Activated CD4-positive, alpha-beta T cell treated with anti-CD3 and anti-CD28 coated beads, Interleukin-2, amount 10 ng/mL, durations not matched to agents 24 days and 14 days (primary cell): ENCODE data around the gene SURF2. TPM values are rescaled to one million over a fixed set of nuclear protein-coding genes. Genes with fewer than 3 reads are reported as not detected.
"Not testable (repeated sequence)": the region's sequence is repeated elsewhere in the genome, so short reads cannot be mapped to it uniquely, and the experiment has no call there.

Source experiments
- DNase-seq: peaks from one replicate; pipeline ENCODE4 v3.0.0; 2022
- H3K27ac Mint-ChIP-seq: one replicate; pipeline ENCODE4 v1.8.0; 2022; ENCODE audit warnings: mild to moderate bottlenecking, mixed read lengths
- H3K27me3 Mint-ChIP-seq: one replicate; pipeline ENCODE4 v1.8.0; 2022; ENCODE audit warnings: mixed read lengths
- H3K36me3 Mint-ChIP-seq: one replicate; pipeline ENCODE4 v1.8.0; 2022; ENCODE audit warnings: low read depth, mild to moderate bottlenecking, mixed read lengths
- H3K4me1 Mint-ChIP-seq: one replicate; pipeline ENCODE4 v1.8.0; 2021; ENCODE audit warnings: mixed read lengths
- H3K4me3 Mint-ChIP-seq: one replicate; pipeline ENCODE4 v1.8.0; 2022; ENCODE audit warnings: mild to moderate bottlenecking, moderate library complexity, mixed read lengths
- H3K9me3 Mint-ChIP-seq: one replicate; pipeline ENCODE4 v1.8.0; 2021; ENCODE audit warnings: mixed read lengths
- intact Hi-C: fragments of 100-400 bp; cut with micrococcal nuclease; formaldehyde crosslinking; loops from one replicate; pipeline ENCODE4 v1.15.1; 2023
- total RNA-seq: library from RNA; stranded (reverse); gene quantifications from 2 replicates; pipeline ENCODE4 v1.2.3, GENCODE V29; 2022

SURF2 gene
- 28.5 and 29.3 TPM in 2 replicates for total RNA-seq

DNA sequence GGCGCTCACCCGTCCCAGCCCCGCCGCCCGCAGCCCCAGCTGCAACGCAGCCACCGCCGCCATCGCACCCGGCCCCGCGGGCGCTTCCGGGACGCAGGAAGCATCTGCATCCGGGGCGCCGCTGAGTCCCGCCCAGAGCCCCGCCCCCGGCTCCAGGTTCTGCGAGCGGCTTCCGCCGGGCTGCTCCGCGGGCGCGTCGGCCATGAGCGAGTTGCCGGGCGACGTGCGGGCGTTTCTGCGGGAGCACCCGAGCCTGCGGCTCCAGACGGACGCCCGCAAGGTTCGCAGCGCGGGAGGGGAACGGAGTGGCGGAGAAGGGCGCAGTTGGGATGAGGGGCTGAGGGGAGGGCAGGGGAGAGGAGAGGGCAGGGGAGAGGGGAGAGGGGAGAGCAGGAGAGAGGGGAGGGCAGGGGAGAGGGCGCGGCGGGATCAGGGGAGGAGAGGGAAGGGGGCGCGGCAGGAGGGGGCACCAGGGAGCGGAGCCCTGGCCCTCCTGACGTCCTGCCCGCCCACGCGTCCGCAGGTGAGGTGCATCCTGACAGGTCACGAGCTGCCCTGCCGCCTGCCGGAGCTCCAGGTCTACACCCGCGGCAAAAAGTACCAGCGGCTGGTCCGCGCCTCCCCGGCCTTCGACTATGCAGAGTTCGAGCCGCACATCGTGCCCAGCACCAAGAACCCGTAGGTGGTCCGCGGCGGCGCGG, at the start of gene SURF2, which contains the start of gene SURF1:
Gene SURF2, plus strand, starts transcription at position 160 of the 701 bp plus-strand sequence. Its CDS starts 43 bp downstream, at position 203.
Gene SURF1, minus strand, starts transcription at position 97 of the 701 bp plus-strand sequence. Its CDS starts 34 bp downstream, at position 63.
- Mint-ChIP-seq H3K9me3 (no peaks in the 10 kb centered on the region), H3K27ac (peak within 1 kb of the TSS; percentile 84), H3K36me3 (peaks cover 48% of the 10 kb centered on the region), H3K4me1 (peaks cover 42% of the 10 kb centered on the region), H3K4me3 (peak within 1 kb of the TSS; percentile 92), H3K27me3 (no peaks in the 10 kb centered on the region)
- intact Hi-C loops: loop anchor here (1.0 to 10.0 kb wide), 4 partner anchors 8 to 332 kb away; partner anchors contain the start of genes MED22, REXO4 and RPL7A
- peak; percentile 97 for DNase-seq

DNA sequence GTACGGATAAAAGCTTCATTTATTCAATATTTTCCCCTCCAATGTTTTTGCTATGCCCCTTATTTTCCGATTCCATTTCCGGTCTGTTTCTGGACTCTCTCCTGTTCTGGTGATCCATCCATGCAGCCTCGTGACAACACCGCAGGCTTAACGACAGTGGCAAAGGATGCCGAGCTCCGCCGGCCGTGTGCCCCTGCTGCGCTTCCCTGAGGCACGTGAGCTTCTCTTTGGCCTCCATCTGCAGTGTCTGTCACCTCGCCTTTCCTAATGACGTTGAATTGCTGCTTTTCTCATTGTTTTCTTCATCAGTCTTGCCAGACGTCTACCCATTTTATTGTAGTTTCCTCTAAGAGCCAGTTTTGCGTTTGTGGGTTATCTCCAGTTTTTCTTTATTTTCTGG, 49.0 kb upstream of the SURF2 start:
- Mint-ChIP-seq H3K9me3 (no peaks in the 10 kb centered on the region), H3K27me3 (no peaks in the 10 kb centered on the region), H3K4me3 (no peak overlapping the region), H3K36me3 (no peaks in the 10 kb centered on the region), H3K27ac (no peak overlapping the region), H3K4me1 (no peaks in the 10 kb centered on the region)
- intact Hi-C loops: no loop called here
- DNase-seq: no peak

DNA sequence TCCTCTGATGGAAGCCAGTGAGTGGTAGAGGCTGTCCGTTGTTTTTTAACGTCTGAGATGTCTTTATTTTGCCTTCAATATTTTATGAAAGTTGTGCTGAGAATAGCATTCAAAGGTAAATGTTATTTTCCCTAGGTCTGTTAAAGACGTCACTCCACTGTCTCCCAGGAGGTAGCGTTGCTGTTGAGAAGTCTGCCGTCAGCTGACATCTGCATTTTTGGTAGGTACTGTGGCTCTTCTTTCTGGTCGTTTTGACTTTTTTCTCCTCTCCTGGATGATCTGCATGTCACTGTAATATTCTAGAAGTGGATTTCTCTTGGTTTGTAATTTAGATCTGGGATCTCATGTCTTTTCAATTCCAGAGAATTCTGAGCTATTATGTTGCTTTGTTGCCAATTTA, 46.7 kb upstream of the SURF2 start:
- Mint-ChIP-seq H3K4me3 (no peak overlapping the region), H3K36me3 (no peaks in the 10 kb centered on the region), H3K27me3 (no peaks in the 10 kb centered on the region), H3K4me1 (no peaks in the 10 kb centered on the region), H3K27ac (no peak overlapping the region), H3K9me3 (no peaks in the 10 kb centered on the region)
- no peak for DNase-seq
- intact Hi-C loops: no loop called here

DNA sequence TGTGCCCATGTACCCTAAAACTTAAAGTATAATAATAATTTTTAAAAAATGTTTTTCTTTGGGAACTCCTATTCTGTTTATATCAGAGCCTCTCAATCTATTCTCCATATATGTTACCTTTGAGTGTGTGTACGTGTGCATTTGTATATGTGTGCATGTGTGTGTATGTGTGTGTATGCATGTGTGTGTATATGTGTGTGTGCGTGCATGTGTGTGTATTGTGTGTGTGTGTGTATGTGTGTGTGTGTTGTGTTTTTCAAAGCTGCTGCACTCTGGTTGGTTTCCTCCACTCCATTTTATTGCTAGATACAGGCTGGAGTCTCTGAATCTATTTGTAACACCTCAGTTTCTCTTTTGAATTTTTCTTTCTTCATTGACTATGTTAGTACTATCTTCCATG, 40.4 kb upstream of the SURF2 start:
- no peak for DNase-seq
- H3K27me3 Mint-ChIP-seq: peaks cover 2% of the 10 kb centered on the region
- no peaks in the 10 kb centered on the region for H3K9me3 Mint-ChIP-seq
- H3K4me1 Mint-ChIP-seq: no peaks in the 10 kb centered on the region
- intact Hi-C loops: no loop called here
- H3K27ac Mint-ChIP-seq: no peak overlapping the region
- no peak overlapping the region for H3K4me3 Mint-ChIP-seq
- no peaks in the 10 kb centered on the region for H3K36me3 Mint-ChIP-seq

DNA sequence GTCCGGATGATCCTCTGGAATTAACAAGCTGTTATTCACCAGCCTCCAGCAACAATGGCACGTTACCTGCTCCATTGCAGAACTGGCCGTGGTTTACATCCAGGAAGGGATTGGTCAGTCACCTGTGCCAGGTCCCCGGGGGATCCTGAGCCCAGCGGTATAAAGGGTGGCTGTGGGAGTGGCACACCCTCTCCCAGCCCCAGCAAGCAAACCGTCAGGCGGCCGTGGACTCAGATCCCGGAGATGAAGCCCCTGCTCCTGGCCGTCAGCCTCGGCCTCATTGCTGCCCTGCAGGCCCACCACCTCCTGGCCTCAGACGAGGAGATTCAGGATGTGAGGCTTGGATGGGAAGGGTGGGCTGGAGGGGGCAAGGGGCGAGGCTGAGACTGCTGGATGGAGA, 38.8 kb upstream of the SURF2 start:
- H3K4me3 Mint-ChIP-seq, intact Hi-C loops, H3K4me1 Mint-ChIP-seq, H3K9me3 Mint-ChIP-seq, H3K27ac Mint-ChIP-seq, DNase-seq, H3K27me3 Mint-ChIP-seq, H3K36me3 Mint-ChIP-seq: not testable (repeated sequence)

DNA sequence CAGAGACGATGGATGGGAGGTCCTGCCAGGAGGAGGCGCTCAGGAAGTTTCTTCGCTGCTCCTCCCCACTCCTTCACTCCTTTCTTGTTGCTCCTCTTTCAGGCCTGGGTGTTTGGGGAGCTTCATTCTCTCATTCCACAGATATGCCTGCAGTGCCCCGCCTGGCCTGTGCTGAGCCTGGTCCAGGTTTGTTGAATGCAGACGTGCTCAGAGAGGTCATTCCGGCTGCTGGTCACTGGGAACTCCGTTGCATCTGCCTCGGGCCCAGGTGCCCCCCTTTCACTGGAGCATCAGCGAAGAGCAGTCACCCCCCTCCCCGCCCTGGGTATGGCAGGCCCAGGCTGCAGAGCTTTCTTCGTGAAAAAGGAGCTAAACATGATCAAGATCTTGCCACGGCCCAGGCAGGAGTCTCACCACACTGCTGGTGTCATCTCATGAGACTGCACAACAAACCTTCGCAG, 35.9 kb upstream of the SURF2 start:
- H3K4me1 Mint-ChIP-seq: no peaks in the 10 kb centered on the region
- intact Hi-C loops: no loop called here
- H3K27me3 Mint-ChIP-seq: peaks cover 2% of the 10 kb centered on the region
- H3K27ac Mint-ChIP-seq: no peak overlapping the region
- H3K36me3 Mint-ChIP-seq: no peaks in the 10 kb centered on the region
- H3K4me3 Mint-ChIP-seq: no peak overlapping the region
- DNase-seq: no peak
- H3K9me3 Mint-ChIP-seq: no peaks in the 10 kb centered on the region

DNA sequence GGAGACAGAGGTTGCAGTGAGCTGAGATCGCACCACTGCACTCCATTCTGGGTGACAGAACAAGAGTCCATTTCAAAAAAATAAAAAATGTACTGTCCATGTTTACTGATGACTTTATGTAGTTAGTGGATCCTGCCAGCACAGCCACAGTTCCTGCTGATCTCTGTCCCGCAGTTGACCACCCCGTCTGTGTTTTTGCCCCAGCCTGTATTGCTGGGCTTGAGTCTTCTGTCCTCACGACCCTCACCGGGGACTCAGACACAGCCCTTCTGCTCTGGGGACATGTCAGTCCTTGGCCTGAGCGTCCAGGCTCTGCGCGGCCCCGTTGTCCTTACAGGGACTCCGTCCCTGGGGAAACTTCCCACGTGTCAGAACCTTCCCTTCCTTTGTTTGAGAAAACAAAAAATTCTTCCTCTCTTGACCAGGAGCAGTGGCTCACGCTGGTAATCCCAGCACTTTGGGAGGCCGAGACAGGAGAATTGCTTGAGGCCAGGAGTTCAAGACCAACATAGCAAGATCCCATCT, 34.9 kb upstream of the SURF2 start:
- Mint-ChIP-seq H3K4me1 (no peaks in the 10 kb centered on the region), H3K36me3 (no peaks in the 10 kb centered on the region), H3K27ac (no peak overlapping the region), H3K27me3 (no peaks in the 10 kb centered on the region), H3K9me3 (no peaks in the 10 kb centered on the region), H3K4me3 (no peak overlapping the region)
- intact Hi-C loops: no loop called here
- DNase-seq: no peak

DNA sequence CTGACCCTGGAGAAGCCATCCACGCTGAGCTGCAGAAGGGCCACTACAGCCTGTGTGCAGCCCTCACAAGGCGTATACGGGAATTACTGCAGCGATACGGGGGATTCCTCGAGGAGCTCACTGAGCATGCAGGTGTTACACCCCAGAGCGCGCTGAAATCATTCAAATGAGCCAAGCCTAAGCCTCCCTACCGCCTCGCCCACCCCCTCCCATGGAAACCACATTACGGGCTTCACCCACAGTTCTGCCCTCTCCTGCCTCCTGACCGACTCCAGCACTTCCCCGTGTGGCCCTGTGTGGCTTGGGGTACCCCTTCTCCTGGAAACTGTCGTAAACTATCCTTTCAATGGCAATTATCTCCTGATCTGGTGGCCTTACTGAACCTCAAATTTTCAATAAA, 33.6 kb upstream of the SURF2 start:
- Mint-ChIP-seq H3K4me1 (no peaks in the 10 kb centered on the region), H3K9me3 (no peaks in the 10 kb centered on the region), H3K27me3 (no peaks in the 10 kb centered on the region), H3K27ac (no peak overlapping the region), H3K36me3 (no peaks in the 10 kb centered on the region), H3K4me3 (no peak overlapping the region)
- intact Hi-C loops: no loop called here
- no peak for DNase-seq

DNA sequence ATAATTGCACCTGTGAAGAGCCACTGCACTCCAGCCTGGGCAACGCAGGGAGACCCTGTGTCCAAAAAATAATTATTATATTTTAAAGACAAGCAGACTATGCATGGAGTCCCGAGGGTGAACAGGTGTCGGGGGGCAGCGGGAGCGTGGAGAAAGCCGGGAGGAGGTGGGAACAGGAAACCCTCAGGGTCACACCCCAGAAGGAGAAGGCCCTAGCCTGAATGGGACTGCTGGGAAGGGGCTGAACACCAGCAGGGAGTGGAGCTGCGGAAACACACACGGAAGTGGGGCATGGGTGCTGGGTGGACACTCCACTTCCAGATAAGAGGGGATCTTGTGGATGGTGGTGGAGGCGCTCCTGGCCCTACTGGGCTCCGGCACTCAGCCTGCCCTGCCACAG, 33.1 kb upstream of the SURF2 start:
- Mint-ChIP-seq H3K27me3 (no peaks in the 10 kb centered on the region), H3K4me3 (no peak overlapping the region), H3K9me3 (no peaks in the 10 kb centered on the region), H3K36me3 (no peaks in the 10 kb centered on the region), H3K4me1 (no peaks in the 10 kb centered on the region), H3K27ac (no peak overlapping the region)
- DNase-seq: no peak
- intact Hi-C loops: no loop called here

DNA sequence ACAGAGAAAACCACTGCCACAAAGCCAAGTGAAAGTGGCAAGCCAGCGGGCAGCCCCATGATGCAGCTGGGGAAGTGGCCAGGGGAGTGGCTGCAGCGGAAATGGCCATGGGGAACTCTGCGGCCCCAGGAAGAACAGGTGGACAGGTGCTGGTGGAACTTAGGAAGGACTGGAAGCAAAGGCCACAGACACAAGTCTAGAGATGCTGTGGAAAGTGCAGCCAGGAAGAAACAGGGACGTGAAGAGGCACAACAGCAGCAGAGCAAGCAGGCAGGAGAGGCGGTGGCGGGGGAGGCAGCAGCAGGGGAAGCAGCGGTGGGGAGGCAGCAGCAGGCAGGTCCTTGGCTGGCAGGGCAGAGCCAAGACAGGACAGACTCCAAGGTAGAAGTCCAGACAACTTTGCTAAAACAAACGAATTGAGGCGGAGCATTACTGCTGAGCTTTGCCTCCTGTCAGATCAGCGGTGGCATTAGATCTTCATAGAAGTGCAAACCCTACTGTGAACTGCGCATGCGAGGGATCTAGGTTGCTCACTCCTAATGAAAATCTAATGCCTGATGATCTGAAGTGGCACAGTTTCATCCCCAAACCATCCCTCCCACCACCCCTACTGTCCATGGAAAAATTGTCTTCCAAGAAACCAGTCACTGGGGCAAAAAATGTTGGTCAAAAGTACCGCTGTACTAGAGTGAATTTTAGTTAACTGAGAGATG, 32.2 kb upstream of the SURF2 start:
- intact Hi-C loops: no loop called here
- peaks cover 2% of the 10 kb centered on the region for H3K4me1 Mint-ChIP-seq

DNA sequence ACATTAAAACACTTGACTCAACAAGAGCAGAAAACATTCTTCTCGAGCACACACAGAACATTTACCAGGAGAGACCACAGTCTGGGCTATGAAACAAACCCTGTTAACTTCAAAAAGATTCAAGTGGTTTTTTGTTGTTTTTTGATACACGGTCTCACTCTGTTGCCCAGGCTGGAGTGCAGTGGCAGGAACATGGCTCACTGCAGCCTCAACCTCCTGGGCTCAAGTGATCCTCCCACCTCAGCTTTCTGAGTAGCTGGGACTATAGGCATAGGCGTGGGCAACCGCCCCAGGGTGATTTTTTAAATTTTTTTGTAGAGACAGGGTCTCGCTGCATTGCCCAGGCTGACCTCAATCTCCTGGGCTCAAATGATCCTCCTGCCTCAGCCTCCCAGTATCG, 29.3 kb upstream of the SURF2 start:
- H3K9me3 Mint-ChIP-seq, DNase-seq, intact Hi-C loops, H3K4me1 Mint-ChIP-seq, H3K4me3 Mint-ChIP-seq, H3K27me3 Mint-ChIP-seq, H3K27ac Mint-ChIP-seq: not testable (repeated sequence)
- peaks cover 24% of the 10 kb centered on the region for H3K36me3 Mint-ChIP-seq

More for the DNA sequence above, 32.2 kb upstream of the SURF2 start:
- H3K27me3 Mint-ChIP-seq: no peaks in the 10 kb centered on the region
- H3K9me3 Mint-ChIP-seq: no peaks in the 10 kb centered on the region
- peaks cover 6% of the 10 kb centered on the region for H3K36me3 Mint-ChIP-seq
- DNase-seq: no peak
- no peak overlapping the region for H3K4me3 Mint-ChIP-seq
- no peak overlapping the region for H3K27ac Mint-ChIP-seq

DNA sequence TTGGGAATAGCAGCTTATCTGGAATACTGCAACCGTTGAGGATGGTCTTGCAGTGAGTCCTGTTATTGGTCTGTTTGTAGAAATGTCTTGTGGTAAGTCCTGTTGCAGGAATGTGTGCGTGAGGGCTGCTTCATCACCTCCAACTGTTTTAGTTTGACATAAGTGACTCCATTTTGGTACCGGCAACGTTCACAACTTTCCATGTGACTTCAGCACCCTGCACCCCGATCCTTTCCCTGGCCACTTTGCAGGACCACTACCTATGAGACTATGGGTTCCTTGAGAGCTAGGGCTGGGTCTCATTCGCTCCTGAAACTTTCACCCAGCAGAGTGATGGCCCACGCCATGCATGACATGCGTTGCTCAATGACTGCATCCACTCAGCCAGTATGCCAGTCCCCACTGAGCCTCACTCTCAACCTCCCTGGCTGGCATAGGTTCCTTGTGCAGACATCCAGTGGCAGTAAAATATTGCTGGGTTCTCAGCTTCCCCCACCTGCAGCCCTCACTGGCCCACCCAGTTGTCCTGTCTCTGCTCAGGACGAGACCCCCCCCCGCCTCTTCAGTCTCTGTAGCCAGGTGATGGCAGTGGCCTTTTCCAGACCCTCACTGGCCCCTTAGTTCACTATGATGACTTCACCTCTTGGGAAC, 28.4 kb upstream of the SURF2 start:
- Mint-ChIP-seq H3K4me1 (peaks cover 4% of the 10 kb centered on the region), H3K27ac (no peak overlapping the region), H3K27me3 (no peaks in the 10 kb centered on the region), H3K9me3 (no peaks in the 10 kb centered on the region), H3K4me3 (no peak overlapping the region), H3K36me3 (peaks cover 32% of the 10 kb centered on the region)
- no peak for DNase-seq
- intact Hi-C loops: no loop called here

DNA sequence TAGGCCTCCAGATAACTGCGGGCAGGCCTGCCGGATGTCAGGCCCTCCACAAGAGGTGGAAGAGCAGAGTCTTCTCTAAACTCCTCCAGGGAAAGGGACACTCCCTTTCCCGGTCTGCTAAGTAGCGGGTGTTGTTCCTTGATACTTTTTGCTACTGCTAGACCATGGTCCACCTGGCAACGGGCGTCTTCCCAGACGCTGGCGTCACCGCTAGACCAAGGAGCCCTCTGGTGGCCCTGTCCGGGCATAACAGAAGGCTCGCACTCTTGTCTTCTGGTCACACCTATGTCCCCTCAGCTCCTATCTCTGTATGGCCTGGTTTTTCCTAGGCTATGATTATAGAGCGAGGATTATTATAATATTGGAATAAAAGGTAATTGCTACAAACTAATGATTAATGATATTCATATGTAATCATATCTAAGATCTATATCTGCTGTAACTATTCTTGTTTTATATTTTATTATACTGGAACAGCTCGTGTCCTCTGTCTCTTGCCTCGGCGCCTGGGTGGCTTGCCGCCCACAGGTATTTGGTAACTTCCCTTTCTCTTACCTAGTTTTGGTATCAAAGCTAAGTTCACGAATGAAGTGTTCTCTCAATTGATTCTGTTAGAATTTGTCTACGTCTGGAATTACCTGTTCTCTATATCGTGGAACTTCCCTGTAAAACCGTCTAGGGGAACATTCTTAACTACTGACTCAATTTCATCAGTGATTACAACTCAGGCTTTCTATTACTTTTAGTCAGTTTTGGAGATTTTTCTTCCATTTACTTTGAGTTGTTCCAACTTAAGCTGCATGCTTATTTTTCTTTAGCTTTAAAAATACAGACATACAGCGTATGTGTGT, 26.8 kb upstream of the SURF2 start:
- H3K36me3 Mint-ChIP-seq: peaks cover 47% of the 10 kb centered on the region
- DNase-seq: peak; percentile 62
- H3K9me3 Mint-ChIP-seq, H3K27ac Mint-ChIP-seq, H3K4me1 Mint-ChIP-seq, H3K4me3 Mint-ChIP-seq, H3K27me3 Mint-ChIP-seq, intact Hi-C loops: not testable (repeated sequence)
